Keratinocyte (primary cell): Measurements from ENCODE around the gene SLC41A3.

ENCODE experiments used
- EZH2 ChIP-seq: IDR thresholded peaks from one replicate; pipeline ENCODE4 v1.6.1; 2012; ENCODE audit warnings: inconsistent platforms, mild to moderate bottlenecking, low read length, moderate library complexity
- TF ChIP-seq, protein P1 (sequence below), 3 experiments: IDR thresholded peaks in 1 of 3; conservative IDR thresholded peaks in 1 of 3; optimal IDR thresholded peaks in 1 of 3; 2 replicates in 2 of 3; 3 replicates in 1 of 3; pipeline versions ENCODE3 to v1.5.1; 2011; ENCODE audit warnings: low read length in 3 of 3, mild to moderate bottlenecking in 3 of 3, moderate library complexity in 2 of 3, control low read depth in 1 of 3, inconsistent platforms in 1 of 3; ENCODE audit not compliant: insufficient read depth in 2 of 3; ENCODE audit errors: extremely low read depth in 1 of 3

DNA sequence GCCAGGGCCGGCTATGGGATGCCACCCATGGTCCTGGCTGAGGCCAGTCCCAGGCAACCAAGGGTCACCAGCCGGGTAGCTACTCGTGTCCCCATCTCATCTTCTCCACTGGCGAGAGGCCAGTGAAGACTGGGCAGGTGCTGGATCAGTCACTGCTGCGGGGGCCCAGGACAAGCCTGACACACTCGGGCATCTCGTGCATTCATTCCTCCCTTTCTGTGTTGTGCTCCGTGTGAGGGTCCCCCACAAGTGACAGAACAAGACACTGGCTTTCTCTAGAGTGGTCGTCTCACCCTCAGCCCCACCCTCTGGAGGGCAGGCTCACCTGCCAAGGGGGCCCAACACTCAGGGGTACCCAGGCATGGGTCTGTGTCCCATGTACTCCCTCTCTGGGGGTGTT lies 66.6 kb downstream of the SLC41A3 start:
- TF ChIP-seq, protein P1, sequence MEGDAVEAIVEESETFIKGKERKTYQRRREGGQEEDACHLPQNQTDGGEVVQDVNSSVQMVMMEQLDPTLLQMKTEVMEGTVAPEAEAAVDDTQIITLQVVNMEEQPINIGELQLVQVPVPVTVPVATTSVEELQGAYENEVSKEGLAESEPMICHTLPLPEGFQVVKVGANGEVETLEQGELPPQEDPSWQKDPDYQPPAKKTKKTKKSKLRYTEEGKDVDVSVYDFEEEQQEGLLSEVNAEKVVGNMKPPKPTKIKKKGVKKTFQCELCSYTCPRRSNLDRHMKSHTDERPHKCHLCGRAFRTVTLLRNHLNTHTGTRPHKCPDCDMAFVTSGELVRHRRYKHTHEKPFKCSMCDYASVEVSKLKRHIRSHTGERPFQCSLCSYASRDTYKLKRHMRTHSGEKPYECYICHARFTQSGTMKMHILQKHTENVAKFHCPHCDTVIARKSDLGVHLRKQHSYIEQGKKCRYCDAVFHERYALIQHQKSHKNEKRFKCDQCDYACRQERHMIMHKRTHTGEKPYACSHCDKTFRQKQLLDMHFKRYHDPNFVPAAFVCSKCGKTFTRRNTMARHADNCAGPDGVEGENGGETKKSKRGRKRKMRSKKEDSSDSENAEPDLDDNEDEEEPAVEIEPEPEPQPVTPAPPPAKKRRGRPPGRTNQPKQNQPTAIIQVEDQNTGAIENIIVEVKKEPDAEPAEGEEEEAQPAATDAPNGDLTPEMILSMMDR (optimal IDR thresholded peaks at IDR 0.05 in 1 of 3, IDR thresholded peaks at IDR 0.05 in 1 of 3, conservative IDR thresholded peaks at IDR 0.05 in 1 of 3; ENCODE audit: extremely low read depth in 1 of 3, insufficient read depth in 2 of 3, low read length in 3 of 3), result no peak
- TF ChIP-seq EZH2, result no peak
